Testis (tissue), 3 donors: ENCODE data around the gene ADNP. TPM values are rescaled to one million over a fixed set of nuclear protein-coding genes. Genes with fewer than 3 reads are reported as not detected.

Source experiments
- DNase-seq: peaks from one replicate; pipeline ENCODE4 v3.0.0-alpha.2; 2019
- H3K27ac ChIP-seq, 2 donors: fragments of 200-600 bp; sonication (generic); one replicate each; pipeline ENCODE4 v1.5.1; 2019
- H3K27me3 ChIP-seq: fragments of 200-600 bp; sonication (generic); one replicate; pipeline ENCODE4 v1.5.1; 2019
- H3K36me3 ChIP-seq: fragments of 200-600 bp; sonication (generic); one replicate; pipeline ENCODE4 v1.5.1; 2017; ENCODE audit warnings: low read depth; ENCODE audit errors: missing control alignments
- H3K4me1 ChIP-seq: fragments of 200-600 bp; sonication (generic); one replicate; pipeline ENCODE4 v1.5.1; 2019
- H3K4me3 ChIP-seq, 2 donors: fragments of 200-600 bp; sonication (generic); one replicate each; pipeline ENCODE4 v1.5.1; 2017 to 2019
- H3K9me3 ChIP-seq: fragments of 200-600 bp; sonication (generic); one replicate; pipeline ENCODE4 v1.5.1; 2017
- CTCF ChIP-seq, 3 experiments: fragments of 450-650 bp in 2 of 3; fragments of 200-600 bp in 1 of 3; sonication (generic) in 1 of 3; IDR thresholded peaks; one replicate each; pipeline ENCODE4 v1.5.1; 2016 to 2019; ENCODE audit warnings: antibody characterized with exemption in 3 of 3, mild to moderate bottlenecking in 2 of 3, moderate library complexity in 1 of 3
- POLR2A ChIP-seq: fragments of 450-650 bp; IDR thresholded peaks from one replicate; pipeline ENCODE4 v1.6.1; 2017; ENCODE audit warnings: antibody characterized with exemption, mild to moderate bottlenecking, moderate library complexity
- WGBS, 2 donors: methylation state at CpG; one replicate each; pipeline ENCODE4 v1.1.5; 2018; 5-methylcytosine and 5-hydroxymethylcytosine counted together
- intact Hi-C: fragments of 100-400 bp; cut with DNase I; formaldehyde crosslinking; loops from one replicate; pipeline ENCODE4 v1.15.1; 2023; ENCODE audit warnings: low total_unique reads
- polyA plus RNA-seq: library from polyadenylated mRNA; stranded (reverse); fragments of 350-450 nt; fragmentation: Illumina TruSeq; extraction: RNeasy Lipid Tissue Mini Kit (QIAGEN cat#74804); gene quantifications from one replicate; pipeline ENCODE4 v1.2.3, GENCODE V29; 2014; ENCODE audit warnings: low read depth, low replicate concordance; ENCODE audit not compliant: insufficient read depth
- total RNA-seq, 2 donors: library from RNA; depleted of rRNA; stranded (reverse); fragments of >200 nt; gene quantifications; one replicate each; pipeline ENCODE4 v1.2.3, GENCODE V29; 2016

Gene ADNP
- total and polyA plus RNA-seq, 3 donors from 2014 or later = 83.5 to 110 (median 101) TPM

DNA sequence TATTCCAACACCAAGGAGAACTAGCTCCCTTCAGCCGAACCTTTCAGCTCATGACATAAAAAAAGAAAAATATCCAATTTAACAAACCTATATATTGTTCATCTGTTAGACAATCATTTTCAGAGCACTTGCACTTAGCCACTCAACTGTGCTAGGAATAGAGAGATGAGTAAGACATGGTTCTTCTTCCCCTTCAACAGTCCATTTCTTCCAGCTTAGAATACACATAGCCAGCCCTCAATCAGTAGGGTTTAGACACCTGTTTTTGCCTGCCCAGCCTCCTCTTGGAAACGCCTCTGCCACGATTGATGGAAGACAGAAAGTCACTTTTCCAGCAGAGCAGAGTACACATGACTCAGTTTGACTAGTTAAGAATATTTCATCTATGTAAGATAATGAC is 21.8 kb downstream of the ADNP start:
- 87 to 94% methylated on average over 3 of the region's 3 CpGs for WGBS, 2 donors
- no peak for DNase-seq
- Histone ChIP-seq H3K36me3 (no peaks in the 10 kb centered on the region), H3K27me3 (no peaks in the 10 kb centered on the region), H3K27ac (no peak overlapping the region), H3K4me3 (no peak overlapping the region), H3K9me3 (no peaks in the 10 kb centered on the region), H3K4me1 (peaks cover 21% of the 10 kb centered on the region)
- intact Hi-C loops = no loop called here
- no peak for TF ChIP-seq CTCF (IDR thresholded peaks at IDR 0.05)
- TF ChIP-seq POLR2A = no peak

GRCh38 chr20:50904067-50904570 is 27.1 kb downstream of the ADNP start:
- WGBS, 2 donors = 70 to 76% methylated on average over 6 of the region's 6 CpGs
- intact Hi-C loops = no loop called here
- no peak for TF ChIP-seq POLR2A

GRCh38 chr20:50903353-50904051 is 27.7 kb downstream of the ADNP start:
- intact Hi-C loops = no loop called here
- Histone ChIP-seq H3K36me3 (no peaks in the 10 kb centered on the region), H3K27ac (no peak overlapping the region), H3K27me3 (no peaks in the 10 kb centered on the region), H3K4me1 (peaks cover 10% of the 10 kb centered on the region), H3K4me3 (no peak overlapping the region), H3K9me3 (no peaks in the 10 kb centered on the region)
- DNase-seq = no peak
- WGBS, 2 donors = 59 to 78% methylated on average over 8 of the region's 8 CpGs
- TF ChIP-seq POLR2A (no peak), CTCF (IDR thresholded peaks at IDR 0.05) (no peak)

More at GRCh38 chr20:50904067-50904570, 27.1 kb downstream of the ADNP start:
- Histone ChIP-seq H3K27ac (no peak overlapping the region), H3K4me3 (no peak overlapping the region), H3K4me1 (peaks cover 10% of the 10 kb centered on the region), H3K27me3 (no peaks in the 10 kb centered on the region), H3K9me3 (no peaks in the 10 kb centered on the region), H3K36me3 (no peaks in the 10 kb centered on the region)
- DNase-seq = no peak

GRCh38 chr20:50901301-50901700 is 29.9 kb downstream of the ADNP start:
- Histone ChIP-seq H3K27ac (no peak overlapping the region), H3K9me3 (no peaks in the 10 kb centered on the region), H3K4me3 (no peak overlapping the region), H3K27me3 (no peaks in the 10 kb centered on the region), H3K4me1 (peaks cover 10% of the 10 kb centered on the region), H3K36me3 (no peaks in the 10 kb centered on the region)
- intact Hi-C loops = no loop called here
- WGBS, 2 donors = 90 to 93% methylated on average over 1 of the region's 1 CpG
- DNase-seq = no peak
- no peak for TF ChIP-seq POLR2A
- no peak for TF ChIP-seq CTCF (IDR thresholded peaks at IDR 0.05)

- TF ChIP-seq CTCF (IDR thresholded peaks at IDR 0.05) (no peak), POLR2A (no peak)
- 95 to 96% methylated on average over 7 of the region's 7 CpGs for WGBS, 2 donors
These were observed 31.0 kb downstream of the ADNP start for GRCh38 chr20:50900261-50900660.

More at GRCh38 chr20:50900261-50900660, 31.0 kb downstream of the ADNP start:
- H3K4me1 ChIP-seq = peaks cover 10% of the 10 kb centered on the region
- H3K27me3 ChIP-seq = no peaks in the 10 kb centered on the region
- no peaks in the 10 kb centered on the region for H3K36me3 ChIP-seq
- no peak overlapping the region for H3K27ac ChIP-seq
- intact Hi-C loops = no loop called here
- no peaks in the 10 kb centered on the region for H3K9me3 ChIP-seq
- no peak overlapping the region for H3K4me3 ChIP-seq
- no peak for DNase-seq
